Measurements from ENCODE around the gene IMMP2L.

Gene IMMP2L

GRCh38 chr7:111042842-111043241 is 519.5 kb downstream of the IMMP2L start:
- no peak for TF ChIP-seq CTCF (conservative IDR thresholded peaks at IDR 0.05; ENCODE audit: low read depth, low read length)
- H3K4me3 ChIP-seq (ENCODE audit: low read length) = no peak overlapping the region
- no peak for DNase-seq (ENCODE audit: low read depth)

- peak; percentile 81 for DNase-seq (ENCODE audit: low read depth)
- H3K4me3 ChIP-seq (ENCODE audit: low read length) = no peak overlapping the region
- no peak for TF ChIP-seq CTCF (conservative IDR thresholded peaks at IDR 0.05; ENCODE audit: low read depth, low read length)
Measured at GRCh38 chr7:111041577-111041976, 520.7 kb downstream of the IMMP2L start.

GRCh38 chr7:111038185-111038584 is 524.1 kb downstream of the IMMP2L start:
- TF ChIP-seq CTCF (conservative IDR thresholded peaks at IDR 0.05; ENCODE audit: low read depth, low read length) = no peak
- no peak for DNase-seq (ENCODE audit: low read depth)
- no peak overlapping the region for H3K4me3 ChIP-seq (ENCODE audit: low read length)

- no peak for DNase-seq (ENCODE audit: low read depth)
- TF ChIP-seq CTCF (conservative IDR thresholded peaks at IDR 0.05; ENCODE audit: low read depth, low read length) = no peak
- no peak overlapping the region for H3K4me3 ChIP-seq (ENCODE audit: low read length)
Measured at GRCh38 chr7:111031916-111032315, 530.4 kb downstream of the IMMP2L start.

- no peak overlapping the region for H3K4me3 ChIP-seq (ENCODE audit: low read length)
- no peak for DNase-seq (ENCODE audit: low read depth)
- TF ChIP-seq CTCF (conservative IDR thresholded peaks at IDR 0.05; ENCODE audit: low read depth, low read length) = no peak
Measured at GRCh38 chr7:111030336-111030735, 532.0 kb downstream of the IMMP2L start.

GRCh38 chr7:111029574-111030251 is 532.6 kb downstream of the IMMP2L start:
- no peak for DNase-seq (ENCODE audit: low read depth)

More at GRCh38 chr7:111029574-111030251, 532.6 kb downstream of the IMMP2L start:
- TF ChIP-seq CTCF (conservative IDR thresholded peaks at IDR 0.05; ENCODE audit: low read depth, low read length) = no peak
- H3K4me3 ChIP-seq (ENCODE audit: low read length) = no peak overlapping the region

Measured in retinal pigment epithelial cell (primary cell).